Medulla oblongata (tissue), 1 donor: ENCODE data around the gene MDH2.
A peak's percentile ranks its signal among the peaks of the same experiment; 100 is the strongest.
"Not testable (repeated sequence)": the region's sequence is repeated elsewhere in the genome, so short reads cannot be mapped to it uniquely, and the experiment has no call there.

Source experiments
- DNase-seq: peaks from one replicate; pipeline ENCODE4 v3.0.0-alpha.2; 2015; ENCODE audit errors: extremely low spot score

Gene MDH2

DNA sequence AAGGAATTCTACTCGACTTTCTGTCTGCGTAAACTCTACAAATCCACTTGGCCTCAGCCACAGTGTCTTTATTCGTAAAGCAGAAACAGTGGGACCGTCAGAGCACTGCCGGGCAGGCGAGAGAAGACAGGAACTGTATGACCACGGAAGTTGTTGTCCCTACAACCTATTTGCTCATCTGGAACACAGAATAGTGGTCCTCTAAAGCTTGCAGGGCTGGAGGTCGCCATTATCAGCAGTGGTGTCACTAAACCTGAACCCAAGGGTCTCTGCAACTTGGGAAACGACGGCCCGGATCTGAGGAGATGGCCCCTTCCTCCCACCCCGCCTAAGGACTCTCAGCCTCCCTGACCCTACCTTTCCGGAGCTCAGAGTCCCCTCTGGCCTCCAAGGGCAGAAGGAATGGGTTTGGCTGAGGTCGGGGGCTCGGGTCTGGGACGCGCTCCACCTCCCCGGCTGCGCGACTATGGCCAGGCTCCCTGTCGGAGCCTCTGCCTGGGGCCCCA is 548 bp upstream of the MDH2 start:
- DNase-seq, result peak; percentile 9

DNA sequence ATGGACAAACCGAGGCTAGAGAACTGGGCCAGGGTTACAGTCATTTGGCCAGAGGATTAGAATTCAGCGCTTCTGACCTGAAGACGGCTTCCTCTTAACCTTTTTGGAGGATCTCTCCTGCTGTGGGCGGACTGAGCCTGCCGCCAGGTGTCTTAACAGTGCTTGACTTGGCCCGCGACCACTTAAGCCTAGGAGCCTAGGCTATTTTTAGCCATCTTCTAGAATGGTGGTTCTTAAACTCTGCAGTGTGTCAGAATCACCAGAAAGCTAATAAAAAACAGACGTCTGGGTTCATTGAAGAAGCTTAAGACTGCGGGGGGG is 722 bp downstream of the MDH2 start:
- DNase-seq, result no peak

DNA sequence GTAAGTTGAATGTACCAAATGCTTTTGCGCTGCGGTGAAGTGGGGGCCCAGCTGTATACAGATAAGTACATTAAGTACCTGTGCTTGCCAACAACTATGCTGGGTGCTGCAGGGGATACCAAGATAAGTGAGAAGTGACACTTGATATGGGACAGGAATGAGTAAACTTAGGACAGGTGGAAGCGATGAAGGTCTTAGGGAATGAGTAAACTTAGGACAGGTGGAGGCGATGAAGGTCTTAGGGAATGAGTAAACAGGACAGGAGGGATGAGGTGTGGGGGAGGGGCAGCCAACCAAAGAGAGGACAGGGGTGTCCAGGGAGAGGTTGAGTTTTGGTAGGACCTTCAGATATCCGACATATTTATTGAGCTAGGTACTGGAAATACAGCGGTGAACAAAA is 1.4 kb downstream of the MDH2 start:
- no peak for DNase-seq

DNA sequence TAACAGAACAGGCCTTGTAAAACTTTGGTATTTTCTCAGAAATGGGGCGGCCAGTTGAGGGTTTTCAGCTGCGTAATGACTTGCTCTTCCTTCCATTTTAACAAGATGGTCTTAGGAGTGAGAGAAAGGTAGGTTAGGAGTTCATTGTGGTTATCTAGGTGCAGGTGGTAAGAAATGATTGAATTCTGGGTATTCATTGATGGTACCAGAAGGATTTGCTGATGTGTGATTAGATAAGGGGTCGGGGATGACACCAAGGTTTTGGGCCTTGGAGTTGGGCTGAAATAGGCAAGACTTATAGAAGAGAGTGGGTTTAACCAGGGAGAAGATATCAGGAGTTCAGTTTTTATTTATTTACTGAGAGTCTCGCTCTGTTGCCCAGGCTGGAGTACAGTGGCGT is 2.6 kb downstream of the MDH2 start:
- DNase-seq, result no peak

DNA sequence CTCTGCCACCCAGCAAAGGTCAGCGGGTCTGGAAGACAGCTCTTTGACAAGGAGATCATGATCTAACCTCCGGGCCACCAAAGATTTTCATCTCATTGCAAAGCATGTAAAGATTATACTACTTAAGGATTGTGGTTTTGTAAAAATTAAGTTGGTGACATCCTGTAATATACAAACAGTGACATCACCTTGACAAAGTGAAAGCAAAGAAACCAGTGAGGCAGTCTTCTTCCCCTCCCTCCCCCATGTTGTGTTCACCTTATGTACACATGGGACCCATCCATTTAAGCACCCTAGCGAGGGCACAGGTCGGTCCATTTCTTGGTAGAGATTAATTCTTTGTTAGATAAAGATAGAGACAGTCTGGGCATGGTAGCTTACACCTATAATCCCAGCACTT is 3.9 kb downstream of the MDH2 start:
- DNase-seq, result no peak

DNA sequence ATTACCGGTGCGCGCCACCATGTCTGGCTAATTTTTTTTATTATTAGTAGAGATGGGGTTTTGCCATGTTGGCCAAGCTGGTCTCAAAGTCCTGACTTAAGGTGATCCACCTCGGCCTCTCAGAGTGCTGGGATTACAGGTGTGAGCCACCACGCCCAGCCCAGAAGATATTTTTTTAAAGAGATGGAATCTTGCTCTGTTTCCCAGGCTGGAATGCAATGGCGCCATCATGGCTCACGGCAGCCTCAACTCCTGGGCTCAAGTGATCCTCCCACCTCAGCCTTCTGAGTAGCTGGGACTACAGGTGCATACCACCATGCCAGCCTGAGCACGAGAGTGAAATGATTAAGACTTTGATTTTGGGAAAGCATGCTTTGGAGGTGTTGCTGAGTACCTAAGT is 4.8 kb downstream of the MDH2 start:
- not testable (repeated sequence) for DNase-seq

DNA sequence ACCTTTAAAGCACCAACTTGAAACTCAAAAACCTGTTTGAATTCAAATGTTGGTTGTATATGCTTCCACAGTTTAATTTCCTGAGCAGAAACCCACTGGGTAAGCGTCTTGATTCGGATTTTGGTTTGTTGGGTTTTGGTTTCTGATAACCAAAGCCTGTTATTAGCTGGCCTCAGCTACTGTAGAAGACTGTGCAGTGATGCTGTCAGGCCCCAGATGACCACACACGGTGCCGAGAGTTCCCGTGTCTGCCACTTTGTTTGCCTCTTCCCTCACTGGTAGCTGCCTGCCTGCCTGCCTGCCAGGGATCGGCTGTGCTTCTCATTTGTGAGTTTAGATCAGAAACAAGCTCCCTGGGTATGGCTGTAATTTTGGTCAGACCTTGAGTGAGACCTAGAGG is 5.6 kb downstream of the MDH2 start:
- DNase-seq, result no peak

DNA sequence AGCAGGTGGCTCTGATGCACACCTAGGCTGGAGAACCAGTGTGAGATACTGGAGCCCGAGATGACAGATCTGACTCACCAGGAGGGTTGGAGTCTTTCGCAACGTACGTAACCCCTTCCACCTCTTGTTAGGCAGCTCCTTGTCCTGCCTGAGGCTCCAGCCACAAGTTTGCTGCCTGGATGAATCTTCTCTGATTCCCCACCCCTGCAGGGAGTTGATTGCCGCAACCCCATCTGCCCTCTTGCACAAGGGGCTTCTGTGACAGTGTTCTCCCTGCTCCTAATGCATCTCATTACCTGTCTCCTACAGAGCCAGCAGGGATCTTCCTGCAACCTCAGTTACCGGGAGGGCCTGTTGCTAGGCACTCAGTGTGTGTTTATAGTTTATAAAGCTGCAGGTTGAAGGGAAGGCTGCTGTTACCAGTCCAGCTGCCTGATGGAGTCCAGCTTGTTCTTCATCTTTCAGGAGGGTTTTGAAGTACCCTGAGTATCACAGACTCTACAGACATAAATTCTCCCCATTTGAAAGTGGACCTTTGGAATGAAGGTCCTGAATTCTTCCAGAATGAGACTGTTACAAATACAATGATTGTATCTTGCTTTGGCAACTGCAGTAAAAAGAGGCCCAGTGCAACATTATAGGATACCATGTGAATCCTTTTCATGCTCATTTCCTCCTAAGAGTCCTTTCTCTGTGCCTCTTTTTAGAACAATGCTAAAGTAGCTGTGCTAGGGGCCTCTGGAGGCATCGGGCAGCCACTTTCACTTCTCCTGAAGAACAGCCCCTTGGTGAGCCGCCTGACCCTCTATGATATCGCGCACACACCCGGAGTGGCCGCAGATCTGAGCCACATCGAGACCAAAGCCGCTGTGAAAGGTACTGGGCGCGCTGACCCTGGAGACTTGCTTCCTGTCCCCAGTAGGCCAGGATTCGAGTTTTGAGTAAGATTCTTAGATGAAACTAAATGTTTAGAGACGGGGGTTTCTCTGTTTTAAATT is 6.5 kb downstream of the MDH2 start:
- DNase-seq, result peak; percentile 55

DNA sequence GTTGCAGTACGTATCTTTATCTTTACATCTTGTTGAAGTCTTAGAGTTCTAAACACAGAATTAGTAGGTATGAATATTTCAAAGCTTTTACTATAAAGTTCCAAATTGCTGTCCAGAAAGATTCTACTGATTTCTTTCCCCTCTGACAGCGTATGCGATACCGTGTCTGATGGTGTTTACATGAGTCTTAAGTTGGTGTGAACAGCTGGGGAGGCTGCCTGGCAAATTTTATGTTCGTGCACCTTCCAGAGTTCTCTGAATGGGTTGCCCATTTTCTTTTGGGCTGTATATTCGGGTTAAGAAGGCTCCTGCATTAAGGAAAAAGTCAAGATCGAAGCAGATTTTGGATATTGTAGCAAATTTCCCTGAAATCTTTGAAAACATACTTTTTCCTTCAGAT is 8.3 kb downstream of the MDH2 start:
- no peak for DNase-seq

DNA sequence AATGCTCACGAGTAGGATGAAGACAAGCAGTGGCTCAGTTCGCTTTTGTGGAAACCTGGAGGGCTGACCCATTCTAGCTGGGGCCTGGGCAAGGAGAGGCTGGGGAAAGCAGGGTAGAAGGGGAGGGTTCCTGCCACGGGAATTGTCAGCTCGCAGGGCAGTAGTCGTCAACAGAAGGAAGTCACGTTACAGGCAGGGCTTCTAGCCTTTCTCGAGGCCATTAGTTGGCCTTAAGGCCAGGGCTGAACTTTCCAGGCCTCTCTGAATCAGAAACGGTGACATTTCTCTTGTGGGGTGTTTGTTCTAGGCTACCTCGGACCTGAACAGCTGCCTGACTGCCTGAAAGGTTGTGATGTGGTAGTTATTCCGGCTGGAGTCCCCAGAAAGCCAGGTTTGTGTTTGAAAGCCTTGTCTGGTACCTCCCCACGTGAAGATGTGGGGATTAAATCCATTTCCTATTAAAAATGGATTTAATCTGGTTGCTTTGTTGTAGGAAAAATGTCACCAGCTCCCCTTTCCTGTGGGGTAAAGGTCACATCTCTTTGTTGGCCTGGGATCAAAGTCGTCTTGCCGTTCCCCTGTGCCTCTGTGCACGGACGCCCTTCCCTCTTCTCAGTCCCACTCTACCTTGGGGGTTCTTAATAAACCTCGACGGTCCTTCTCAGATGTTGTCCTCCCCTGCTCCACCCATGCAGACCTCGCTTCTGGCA is 9.4 kb downstream of the MDH2 start:
- DNase-seq, result no peak

DNA sequence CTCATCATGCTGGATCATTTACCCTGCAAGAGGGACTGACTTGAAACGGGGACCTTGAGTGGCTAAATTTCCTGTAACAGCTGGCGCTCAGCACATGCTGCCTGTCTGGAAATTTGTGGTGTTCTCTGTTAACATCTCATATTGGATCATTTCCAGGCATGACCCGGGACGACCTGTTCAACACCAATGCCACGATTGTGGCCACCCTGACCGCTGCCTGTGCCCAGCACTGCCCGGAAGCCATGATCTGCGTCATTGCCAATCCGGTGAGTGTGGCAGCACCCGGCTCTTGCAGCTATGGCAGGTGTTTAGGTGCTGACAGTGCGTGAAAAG is 9.9 kb downstream of the MDH2 start:
- DNase-seq, result no peak

DNA sequence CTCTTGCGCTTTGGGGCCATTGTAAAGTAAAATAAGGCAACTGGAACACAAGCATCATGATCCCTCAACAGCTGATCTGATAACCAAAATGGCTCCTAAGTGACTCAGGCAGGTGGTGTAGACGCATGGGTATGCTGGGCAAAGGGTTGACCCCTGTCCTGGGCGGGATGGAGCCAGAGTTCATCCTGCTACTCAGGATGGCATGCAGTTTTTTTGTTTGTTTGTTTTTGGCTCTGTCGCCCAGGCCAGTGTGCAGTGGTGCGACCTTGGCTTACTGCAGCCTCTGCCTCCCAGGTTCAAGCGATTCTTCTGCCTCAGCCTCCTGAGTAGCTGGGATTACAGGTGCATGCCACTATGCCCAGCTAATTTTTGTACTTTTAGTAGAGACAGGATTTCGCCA is 10.8 kb downstream of the MDH2 start:
- DNase-seq, result not testable (repeated sequence)

DNA sequence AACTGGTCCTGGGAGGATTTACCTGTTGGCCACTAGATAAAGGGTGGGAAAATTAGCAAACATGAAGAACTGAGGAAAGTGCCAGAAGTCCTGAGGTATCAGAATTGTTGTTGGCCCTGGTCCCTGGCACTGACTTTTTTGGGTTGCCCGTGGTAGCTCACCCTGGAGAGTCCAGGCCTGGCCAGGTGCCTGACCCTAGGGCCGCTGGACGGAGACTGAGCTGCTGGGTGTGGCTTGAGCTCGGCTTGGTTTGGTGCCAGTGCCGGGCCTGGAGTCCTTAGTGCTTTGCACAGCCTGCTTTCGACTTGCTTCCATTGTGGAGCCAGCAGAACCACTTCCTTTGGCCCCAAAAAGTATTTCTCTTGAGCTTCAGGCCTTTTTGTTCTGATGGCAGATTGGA is 12.9 kb downstream of the MDH2 start:
- no peak for DNase-seq

DNA sequence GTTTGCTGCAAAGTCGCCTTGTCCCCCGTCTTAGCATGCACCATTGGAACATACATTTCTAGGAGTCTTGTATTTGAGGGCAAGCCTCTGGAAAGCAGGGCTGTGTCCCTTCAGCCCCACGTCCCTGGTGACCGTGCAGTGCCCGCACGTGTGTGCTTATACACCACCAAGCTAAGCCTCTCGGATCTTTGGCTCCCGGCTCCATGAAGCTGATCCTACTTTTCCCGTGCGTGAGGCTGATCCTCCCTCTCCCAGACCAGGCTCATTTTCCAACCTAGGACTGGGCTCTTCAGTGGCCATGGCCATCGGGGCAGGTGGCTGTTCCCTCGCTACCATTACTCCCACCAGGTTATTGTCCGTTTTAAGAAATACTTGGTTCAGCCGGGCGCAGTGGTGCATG is 14.3 kb downstream of the MDH2 start:
- DNase-seq, result no peak

DNA sequence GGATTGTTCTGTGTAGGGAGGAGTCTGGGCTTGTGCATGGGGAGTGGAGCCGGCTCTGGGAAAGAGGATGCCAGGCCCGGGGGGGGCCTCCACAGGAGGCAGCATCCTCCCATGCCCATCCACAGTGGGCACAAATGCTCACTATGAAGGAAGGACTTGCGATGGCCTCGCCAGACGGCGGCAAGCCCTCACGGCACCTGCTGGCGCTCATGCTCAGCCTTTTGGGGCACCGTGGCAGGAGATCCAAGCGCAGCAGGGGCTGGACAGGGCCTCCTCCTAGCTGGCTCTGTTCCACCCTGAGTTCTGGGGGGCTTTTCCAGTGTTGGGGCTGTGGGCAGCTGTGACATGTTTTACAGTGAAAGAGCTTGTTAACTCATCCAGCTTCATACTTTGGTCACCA is 15.2 kb downstream of the MDH2 start:
- DNase-seq, result no peak

DNA sequence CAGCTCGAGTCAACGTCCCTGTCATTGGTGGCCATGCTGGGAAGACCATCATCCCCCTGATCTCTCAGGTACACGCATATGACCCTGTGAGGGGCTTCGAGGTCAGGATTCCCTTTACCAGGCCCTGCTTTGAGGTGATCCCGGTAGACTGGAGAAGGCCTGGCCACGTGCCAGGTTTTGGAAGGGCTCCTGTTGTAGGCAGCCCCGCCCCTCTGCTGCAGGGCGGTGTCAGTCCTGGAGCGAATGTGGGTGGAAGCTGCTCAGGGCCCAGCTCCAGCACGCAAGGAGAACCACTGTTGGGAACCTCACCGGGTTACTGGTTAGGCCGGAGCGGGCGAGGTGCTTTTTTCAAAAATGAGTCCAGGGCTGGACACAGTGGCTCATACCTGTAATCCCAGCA is 15.6 kb downstream of the MDH2 start:
- no peak for DNase-seq

DNA sequence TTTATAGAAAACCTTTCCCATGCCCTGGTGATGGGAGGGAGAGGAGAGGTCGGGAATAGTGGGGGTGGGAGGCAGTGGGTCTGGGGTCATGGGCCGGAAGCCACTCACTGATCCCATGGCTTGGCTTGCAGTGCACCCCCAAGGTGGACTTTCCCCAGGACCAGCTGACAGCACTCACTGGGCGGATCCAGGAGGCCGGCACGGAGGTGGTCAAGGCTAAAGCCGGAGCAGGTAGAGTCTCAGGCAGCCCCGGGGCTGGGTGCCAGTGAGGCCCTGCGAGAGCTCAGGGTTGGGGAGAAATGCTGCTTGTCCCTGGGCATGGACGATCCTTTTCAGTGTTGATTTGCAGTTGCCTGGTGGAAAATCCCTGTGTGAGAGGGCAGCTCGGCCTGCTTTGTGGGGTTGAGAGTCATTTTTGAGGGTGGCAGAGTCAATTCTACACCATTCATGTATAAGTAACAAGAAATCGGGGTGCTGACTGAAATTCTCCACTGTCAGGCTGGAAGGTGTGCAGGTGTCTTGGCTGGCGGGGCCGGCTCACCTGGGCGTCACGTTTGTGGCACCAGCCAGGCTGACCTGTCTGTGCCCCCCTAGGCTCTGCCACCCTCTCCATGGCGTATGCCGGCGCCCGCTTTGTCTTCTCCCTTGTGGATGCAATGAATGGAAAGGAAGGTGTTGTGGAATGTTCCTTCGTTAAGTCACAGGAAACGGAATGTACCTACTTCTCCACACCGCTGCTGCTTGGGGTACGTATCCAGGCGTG is 16.5 kb downstream of the MDH2 start:
- no peak for DNase-seq

DNA sequence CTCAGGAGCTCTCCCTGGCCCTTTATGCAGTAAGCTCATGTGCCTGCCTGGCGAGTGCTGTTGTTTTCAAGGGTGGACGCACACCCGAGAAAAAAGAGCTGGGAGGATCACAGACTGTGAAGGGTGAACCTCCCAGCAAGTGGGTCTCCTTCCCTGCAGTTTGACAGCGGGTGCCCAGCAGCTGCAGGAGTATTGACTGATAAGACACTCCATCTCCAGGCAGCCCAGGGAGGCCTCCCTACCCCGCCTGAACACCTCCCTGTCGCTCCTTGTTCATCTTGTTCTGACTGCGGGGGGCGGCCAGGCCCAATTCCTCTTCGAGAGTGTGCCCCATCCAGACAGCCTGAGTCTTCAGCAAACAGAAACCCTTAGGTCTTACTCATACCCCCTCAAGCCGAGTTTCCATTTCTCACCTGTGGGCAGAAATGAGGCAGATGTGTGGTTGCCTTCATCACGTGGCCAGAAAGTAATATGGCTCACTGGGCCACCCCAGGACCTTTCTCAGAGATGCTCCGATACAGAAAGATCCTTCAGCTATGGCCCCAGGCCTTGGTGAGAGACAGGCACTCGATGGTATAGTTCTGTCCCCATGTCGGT is 17.2 kb downstream of the MDH2 start:
- DNase-seq, result no peak

DNA sequence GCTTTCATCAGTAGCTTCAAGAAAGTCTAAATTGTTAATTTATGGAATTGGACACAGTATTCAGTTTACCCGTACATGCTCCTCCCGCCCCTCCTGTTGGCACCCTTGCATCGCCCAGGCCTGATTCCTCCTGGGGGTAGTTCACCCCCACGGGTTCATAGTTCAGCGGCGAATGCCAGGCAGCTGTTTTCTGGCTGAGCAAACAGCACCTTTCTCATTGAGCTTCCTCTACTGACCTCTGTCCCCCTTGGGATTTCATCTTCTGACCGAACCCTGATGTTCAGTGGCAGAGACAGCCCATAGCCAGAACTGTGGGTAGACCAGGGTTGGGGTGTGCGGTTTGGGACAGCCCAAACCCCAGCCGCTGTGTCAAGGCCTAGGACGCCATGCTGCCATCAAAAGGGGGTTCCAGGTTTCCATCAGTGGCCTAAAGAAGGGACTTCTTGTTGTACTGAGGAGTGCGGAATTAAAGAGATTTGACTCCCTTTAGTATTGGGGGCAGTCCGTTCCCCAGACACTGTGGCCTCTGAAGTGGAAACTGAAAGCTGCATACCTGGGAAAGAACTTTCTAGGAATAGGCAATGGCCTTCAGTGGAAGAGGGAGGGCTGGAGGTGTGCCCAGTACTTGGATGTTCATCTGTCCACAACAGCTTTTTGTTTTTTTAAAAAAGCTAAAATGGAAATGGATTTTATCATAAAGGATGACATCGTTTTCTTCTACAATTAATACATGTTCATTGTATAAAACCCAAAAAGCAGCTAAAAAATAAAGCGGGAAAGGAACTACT is 19.0 kb downstream of the MDH2 start:
- no peak for DNase-seq

DNA sequence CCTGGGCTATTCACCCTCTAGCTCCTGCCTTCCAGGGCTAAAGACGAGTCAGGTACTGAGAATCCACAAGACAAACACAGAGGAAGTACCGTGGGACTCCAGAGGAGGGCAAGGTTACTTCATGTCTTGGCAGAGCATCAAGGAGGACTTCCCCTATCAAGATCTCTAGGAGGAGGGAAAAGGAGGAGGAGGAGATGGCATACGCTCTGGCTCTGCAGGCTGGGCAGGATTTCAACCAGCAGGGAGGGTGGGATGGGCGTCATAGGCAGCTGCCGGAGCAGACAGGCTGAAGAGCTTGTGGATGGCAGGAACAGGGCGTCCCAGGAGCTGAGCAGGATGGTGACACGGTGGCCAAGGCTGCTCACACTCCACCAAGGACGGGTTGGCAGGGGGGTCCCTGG is 21.3 kb downstream of the MDH2 start:
- peak; percentile 31 for DNase-seq
